ENCODE measurements around the gene RNASEH1. TPM values are rescaled to one million over a fixed set of nuclear protein-coding genes. Genes with fewer than 3 reads are reported as not detected.

Gene RNASEH1
- total and polyA plus RNA-seq, 2 of the 13 experiments (the other 11 are each of a cell fraction or from before 2014, with no cell fraction given), result 14.5 to 57.4 TPM

DNA sequence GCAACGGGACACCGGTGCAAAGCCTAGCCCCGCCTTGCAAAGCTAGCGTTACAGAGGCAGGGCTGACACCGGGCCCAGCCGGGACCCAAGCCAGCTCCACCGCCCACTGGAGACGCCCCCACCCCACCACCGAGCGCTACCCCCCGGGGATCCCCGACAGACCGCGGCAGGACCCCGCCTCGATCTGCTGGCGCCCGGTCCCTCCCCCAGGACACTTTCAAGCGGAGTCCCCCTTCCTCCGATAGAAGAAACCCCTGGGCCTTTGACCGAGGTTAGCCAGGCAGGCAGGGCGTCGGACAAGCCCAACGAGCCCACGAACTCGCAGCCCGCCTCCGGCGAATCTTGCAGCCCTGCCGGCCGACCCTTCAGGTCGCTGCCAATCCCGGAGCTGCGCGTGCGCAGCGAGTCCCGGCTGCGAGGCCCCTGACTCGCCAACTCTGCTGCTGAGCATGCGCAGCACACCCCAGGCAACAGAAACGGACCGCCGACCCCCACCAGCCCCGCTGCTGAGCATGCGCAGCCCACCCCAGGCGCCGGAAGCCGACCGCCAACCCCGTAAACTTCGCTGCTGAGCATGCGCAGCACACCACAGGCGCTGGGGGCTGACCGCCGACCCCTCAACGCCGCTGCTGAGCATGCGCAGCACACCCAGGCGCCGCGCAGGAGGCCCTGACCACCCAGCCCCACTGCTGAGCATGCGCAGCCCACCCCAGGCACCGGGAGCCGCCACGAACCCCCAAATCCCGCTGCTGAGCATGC, 39.5 kb downstream of the RNASEH1 start (continued):
- TF ChIP-seq, protein P1, sequence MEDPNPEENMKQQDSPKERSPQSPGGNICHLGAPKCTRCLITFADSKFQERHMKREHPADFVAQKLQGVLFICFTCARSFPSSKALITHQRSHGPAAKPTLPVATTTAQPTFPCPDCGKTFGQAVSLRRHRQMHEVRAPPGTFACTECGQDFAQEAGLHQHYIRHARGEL (CRISPR knock-in tag; IDR thresholded peaks at IDR 0.05), result no peak
- TF ChIP-seq YEATS4 (CRISPR knock-in tag; IDR thresholded peaks at IDR 0.05; ENCODE audit: borderline replicate concordance) (peak; percentile 34; the same call in 1 of the 2 replicates), ZNF331 (CRISPR knock-in tag; IDR thresholded peaks at IDR 0.05) (no peak; the same call in 1 of the 2 replicates), ZNF160 (CRISPR knock-in tag; IDR thresholded peaks at IDR 0.05) (peak; percentile 71), ZSCAN12 (CRISPR knock-in tag; IDR thresholded peaks at IDR 0.05) (0 out of 2 replicates have a peak, but pooled peaks have one; percentile 78), ZNF768 (CRISPR knock-in tag; IDR thresholded peaks at IDR 0.05) (no peak), ZNF773 (CRISPR knock-in tag; IDR thresholded peaks at IDR 0.05; ENCODE audit: borderline replicate concordance) (peak; percentile 61; the same call in 1 of the 2 replicates), POGZ (CRISPR knock-in tag; IDR thresholded peaks at IDR 0.05) (peak; percentile 39; the same call in 1 of the 2 replicates), SRSF4 (IDR thresholded peaks at IDR 0.05; ENCODE audit: low read depth, low read length, poor library complexity, severe bottlenecking) (peak; percentile 98), SOX5 (CRISPR knock-in tag; IDR thresholded peaks at IDR 0.05; ENCODE audit: borderline replicate concordance) (no peak), KDM1A (CRISPR knock-in tag; IDR thresholded peaks at IDR 0.05) (no peak), FOXA1 (IDR thresholded peaks at IDR 0.05) (no peak), FOXA1 (CRISPR knock-in tag; IDR thresholded peaks at IDR 0.05) (0 out of 2 replicates have a peak, but pooled peaks have one; percentile 14), POLR2A (IDR thresholded peaks at IDR 0.05; ENCODE audit: insufficient read depth in 1 of 2, low read depth in 2 of 2, low read length in 2 of 2) (peak in 1 of 2 experiments; percentile 91; a peak in 2 of 4 replicates), ZNF296 (CRISPR knock-in tag; conservative IDR thresholded peaks at IDR 0.05) (no peak), ZNF337 (CRISPR knock-in tag; IDR thresholded peaks at IDR 0.05; ENCODE audit: borderline replicate concordance, low read depth) (0 out of 2 replicates have a peak, but pooled peaks have one; percentile 1), SOX13 (IDR thresholded peaks at IDR 0.05) (0 out of 2 replicates have a peak, but pooled peaks have one; percentile 2), SOX13 (CRISPR knock-in tag; conservative IDR thresholded peaks at IDR 0.05 in 1 of 2, IDR thresholded peaks at IDR 0.05 in 1 of 2) (no peak), ZNF644 (CRISPR knock-in tag; IDR thresholded peaks at IDR 0.05; ENCODE audit: low read depth) (no peak), ZSCAN20 (CRISPR knock-in tag; IDR thresholded peaks at IDR 0.05; ENCODE audit: borderline replicate concordance) (peak; percentile 73; the same call in 1 of the 2 replicates), HNF4A (CRISPR knock-in tag; IDR thresholded peaks at IDR 0.05) (peak; percentile 33; the same call in 1 of the 2 replicates), KMT2A (CRISPR knock-in tag; IDR thresholded peaks at IDR 0.05) (no peak), MATR3 (CRISPR knock-in tag; IDR thresholded peaks at IDR 0.05) (no peak), AGO1 (IDR thresholded peaks at IDR 0.05; ENCODE audit: low read depth, low read length, poor library complexity, severe bottlenecking) (no peak), ZNF547 (CRISPR knock-in tag; IDR thresholded peaks at IDR 0.05) (no peak; the same call in 1 of the 2 replicates)
- TF ChIP-seq, protein P2, sequence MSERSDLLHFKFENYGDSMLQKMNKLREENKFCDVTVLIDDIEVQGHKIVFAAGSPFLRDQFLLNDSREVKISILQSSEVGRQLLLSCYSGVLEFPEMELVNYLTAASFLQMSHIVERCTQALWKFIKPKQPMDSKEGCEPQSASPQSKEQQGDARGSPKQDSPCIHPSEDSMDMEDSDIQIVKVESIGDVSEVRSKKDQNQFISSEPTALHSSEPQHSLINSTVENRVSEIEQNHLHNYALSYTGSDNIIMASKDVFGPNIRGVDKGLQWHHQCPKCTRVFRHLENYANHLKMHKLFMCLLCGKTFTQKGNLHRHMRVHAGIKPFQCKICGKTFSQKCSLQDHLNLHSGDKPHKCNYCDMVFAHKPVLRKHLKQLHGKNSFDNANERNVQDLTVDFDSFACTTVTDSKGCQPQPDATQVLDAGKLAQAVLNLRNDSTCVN (CRISPR knock-in tag; IDR thresholded peaks at IDR 0.05; ENCODE audit: borderline replicate concordance), result peak; percentile 26; the same call in 1 of the 2 replicates
- TF ChIP-seq, protein P3, sequence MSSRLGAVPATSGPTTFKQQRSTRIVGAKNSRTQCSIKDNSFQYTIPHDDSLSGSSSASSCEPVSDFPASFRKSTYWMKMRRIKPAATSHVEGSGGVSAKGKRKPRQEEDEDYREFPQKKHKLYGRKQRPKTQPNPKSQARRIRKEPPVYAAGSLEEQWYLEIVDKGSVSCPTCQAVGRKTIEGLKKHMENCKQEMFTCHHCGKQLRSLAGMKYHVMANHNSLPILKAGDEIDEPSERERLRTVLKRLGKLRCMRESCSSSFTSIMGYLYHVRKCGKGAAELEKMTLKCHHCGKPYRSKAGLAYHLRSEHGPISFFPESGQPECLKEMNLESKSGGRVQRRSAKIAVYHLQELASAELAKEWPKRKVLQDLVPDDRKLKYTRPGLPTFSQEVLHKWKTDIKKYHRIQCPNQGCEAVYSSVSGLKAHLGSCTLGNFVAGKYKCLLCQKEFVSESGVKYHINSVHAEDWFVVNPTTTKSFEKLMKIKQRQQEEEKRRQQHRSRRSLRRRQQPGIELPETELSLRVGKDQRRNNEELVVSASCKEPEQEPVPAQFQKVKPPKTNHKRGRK (CRISPR knock-in tag; IDR thresholded peaks at IDR 0.05), result no peak
- TF ChIP-seq, protein P4, sequence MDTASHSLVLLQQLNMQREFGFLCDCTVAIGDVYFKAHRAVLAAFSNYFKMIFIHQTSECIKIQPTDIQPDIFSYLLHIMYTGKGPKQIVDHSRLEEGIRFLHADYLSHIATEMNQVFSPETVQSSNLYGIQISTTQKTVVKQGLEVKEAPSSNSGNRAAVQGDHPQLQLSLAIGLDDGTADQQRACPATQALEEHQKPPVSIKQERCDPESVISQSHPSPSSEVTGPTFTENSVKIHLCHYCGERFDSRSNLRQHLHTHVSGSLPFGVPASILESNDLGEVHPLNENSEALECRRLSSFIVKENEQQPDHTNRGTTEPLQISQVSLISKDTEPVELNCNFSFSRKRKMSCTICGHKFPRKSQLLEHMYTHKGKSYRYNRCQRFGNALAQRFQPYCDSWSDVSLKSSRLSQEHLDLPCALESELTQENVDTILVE (CRISPR knock-in tag; IDR thresholded peaks at IDR 0.05), result no peak

Data from HepG2 (cell line).